Measurements from ENCODE around the gene MAN1A2.
A peak's percentile ranks its signal among the peaks of the same experiment; 100 is the strongest.
"Not testable (repeated sequence)": the region's sequence is repeated elsewhere in the genome, so short reads cannot be mapped to it uniquely, and the experiment has no call there.

Gene MAN1A2

GRCh38 chr1:117367046-117368025 is at the start of gene MAN1A2:
Gene MAN1A2, plus strand, starts transcription at chr1:117367449. Its CDS starts 735 bp downstream, at chr1:117368184.
- DNase-seq, result peak; percentile 66 to 75

- no peak for DNase-seq
Observed at GRCh38 chr1:117318011-117318410, 49.2 kb upstream of the MAN1A2 start.

DNA sequence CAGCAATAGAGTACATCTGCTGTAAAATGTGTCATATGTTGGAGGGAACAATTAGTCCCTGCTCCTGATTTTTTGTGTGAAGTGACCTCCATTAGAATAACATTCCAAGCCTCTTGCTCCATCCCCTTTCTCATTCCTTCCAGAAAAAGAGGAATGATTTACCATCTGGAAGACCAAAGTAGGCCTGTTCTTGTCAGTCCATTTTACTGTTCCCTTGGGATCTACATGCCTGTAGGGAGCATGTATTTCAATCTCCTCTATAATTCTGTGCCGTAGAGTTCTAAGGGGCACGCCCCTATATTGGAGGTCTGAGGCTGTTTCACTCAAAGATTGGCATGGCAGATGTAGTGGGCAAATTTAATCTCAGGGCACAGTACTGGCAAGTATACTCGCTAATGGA is 48.8 kb upstream of the MAN1A2 start:
- DNase-seq, result no peak

GRCh38 chr1:117320515-117320914 is 46.7 kb upstream of the MAN1A2 start:
- DNase-seq, result no peak

DNA sequence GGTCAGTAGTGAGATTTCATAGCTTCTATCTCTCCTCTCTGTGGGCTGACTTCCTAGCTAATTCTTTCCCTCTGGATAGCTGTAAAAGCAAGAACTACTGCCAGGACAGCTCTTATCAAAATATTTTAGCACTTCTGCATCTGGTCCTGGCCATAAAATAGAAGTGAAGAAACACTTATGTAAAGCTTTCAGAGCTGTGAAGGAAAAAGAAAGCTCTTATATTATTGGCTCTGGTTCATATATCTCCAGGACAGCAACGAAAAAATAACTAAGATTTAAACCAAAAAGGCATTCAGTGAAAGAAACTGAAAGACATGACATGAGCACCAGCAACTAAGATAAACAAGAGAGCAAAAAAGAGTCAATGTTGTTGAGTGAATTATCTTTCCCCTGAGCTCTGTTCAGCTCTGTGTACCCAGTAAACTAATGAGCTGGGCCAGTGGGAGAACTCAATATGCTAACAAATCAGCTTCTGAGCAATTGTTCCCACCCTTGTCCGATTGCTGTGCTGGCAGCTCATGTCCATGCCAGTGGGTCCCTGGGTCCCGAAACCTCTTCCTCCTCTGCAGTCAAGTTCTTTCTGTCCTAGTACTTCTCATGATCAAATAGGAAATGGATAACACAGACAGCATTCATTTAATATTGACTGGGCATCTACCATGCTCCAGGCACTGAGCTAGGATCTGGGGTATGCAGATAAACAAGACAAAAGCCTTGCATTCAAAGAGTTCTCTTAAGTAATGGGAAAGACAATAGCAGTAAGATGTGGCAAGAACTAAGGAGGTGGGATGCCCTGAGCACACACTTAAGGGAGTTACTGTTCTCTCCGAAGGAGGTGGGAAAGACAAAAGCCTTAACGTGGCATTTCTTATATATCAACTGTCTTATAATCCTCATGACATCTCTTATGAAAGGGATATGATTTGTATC is 45.3 kb upstream of the MAN1A2 start:
- DNase-seq, result no peak

GRCh38 chr1:117324357-117324756 is 42.9 kb upstream of the MAN1A2 start:
- DNase-seq, result no peak

DNA sequence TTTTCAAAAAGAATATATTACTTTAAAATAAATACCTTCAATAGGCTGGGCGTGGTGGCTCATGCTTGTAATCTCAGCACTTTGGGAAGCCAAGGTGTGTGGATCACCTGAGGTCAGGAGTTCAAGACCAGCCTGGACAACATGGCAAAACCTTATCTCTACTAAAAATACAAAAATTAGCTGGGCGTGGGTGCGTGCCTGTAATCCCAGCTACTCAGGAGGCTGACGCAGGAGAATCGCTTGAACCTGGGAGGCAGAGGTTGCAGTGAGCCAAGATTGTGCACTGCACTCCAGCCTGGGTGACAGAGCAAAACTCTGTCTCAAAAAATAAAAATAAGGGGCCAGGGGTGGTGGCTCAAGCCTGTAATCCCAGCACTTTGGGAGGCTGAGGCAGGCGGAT is 41.2 kb upstream of the MAN1A2 start:
- not testable (repeated sequence) for DNase-seq

GRCh38 chr1:117327011-117327410 is 40.2 kb upstream of the MAN1A2 start:
- no peak for DNase-seq

- DNase-seq, result no peak
Observed at GRCh38 chr1:117335376-117336086, 31.7 kb upstream of the MAN1A2 start.

DNA sequence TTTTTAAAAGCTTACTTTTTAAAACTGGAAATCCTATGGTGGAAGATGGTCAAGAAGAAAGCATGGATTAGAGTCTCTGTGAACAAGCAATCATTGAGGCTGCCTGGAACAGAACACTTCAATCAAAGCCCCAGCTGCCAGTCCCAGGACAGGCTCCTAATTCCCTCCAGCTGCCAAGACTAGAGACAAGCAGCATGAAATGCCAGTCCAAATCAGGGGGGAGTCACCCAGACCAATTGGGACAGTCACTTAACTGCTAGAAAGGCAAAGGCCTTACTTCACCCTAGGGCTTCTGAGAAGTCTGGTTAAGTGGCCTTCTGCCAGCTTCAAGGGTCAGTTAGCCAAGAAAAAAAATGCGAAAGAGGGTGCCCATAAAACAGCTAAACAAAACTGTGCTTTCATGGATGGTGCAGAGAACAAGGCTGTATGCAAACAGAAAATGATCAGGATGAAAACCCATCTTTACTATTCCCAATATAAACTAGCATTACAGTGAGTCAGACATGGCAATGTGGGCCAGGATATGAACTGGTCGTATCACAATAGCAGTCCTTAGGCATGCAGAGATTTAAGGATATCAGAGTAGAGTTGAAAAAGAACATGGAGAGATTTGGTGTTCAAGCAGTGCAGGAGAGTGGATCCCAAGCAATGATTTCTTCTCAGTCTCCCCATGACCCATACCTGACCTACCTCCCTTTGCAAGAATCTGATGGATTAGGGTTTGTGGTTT is 31.0 kb upstream of the MAN1A2 start:
- no peak for DNase-seq

- peak; percentile 3 to 15 for DNase-seq
Observed at GRCh38 chr1:117339866-117340700, 27.2 kb upstream of the MAN1A2 start.

DNA sequence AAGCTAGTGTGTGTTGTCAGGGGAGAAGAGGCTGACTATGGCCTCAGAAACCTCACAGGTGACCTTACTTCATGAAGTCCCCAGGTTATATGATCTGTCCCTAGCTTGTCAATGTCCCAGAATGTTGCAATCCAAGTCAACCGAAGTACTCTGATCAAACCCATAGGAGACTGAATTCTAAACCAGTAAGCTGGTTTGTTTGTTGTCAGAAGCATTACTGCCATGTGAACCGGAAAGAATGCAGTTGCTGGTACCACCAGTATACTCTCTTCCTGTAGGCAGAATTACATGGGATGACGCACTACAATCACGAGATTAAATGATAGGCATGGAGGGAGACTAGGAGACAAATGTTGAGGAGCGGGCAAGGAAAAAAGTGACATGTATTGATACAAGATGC is 26.1 kb upstream of the MAN1A2 start:
- DNase-seq, result no peak

DNA sequence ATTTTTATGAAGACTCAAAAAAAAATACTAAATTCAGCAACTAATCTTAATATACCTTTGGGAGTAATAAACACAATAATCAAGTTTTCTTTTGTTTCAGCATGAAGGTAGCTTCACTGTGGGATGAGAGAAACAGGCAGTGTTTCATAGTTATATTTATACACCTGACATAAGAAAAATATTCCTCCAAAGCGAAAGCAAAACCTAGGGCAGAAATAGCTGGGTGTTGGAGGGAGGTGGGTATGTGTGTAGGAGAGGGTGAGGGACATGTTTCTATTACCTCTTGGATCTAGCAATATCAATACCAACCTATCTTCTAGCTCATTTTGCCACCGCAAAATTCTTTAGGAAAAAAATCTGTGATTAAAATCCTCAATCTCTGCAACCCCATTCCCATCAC is 24.9 kb upstream of the MAN1A2 start:
- DNase-seq, result no peak

DNA sequence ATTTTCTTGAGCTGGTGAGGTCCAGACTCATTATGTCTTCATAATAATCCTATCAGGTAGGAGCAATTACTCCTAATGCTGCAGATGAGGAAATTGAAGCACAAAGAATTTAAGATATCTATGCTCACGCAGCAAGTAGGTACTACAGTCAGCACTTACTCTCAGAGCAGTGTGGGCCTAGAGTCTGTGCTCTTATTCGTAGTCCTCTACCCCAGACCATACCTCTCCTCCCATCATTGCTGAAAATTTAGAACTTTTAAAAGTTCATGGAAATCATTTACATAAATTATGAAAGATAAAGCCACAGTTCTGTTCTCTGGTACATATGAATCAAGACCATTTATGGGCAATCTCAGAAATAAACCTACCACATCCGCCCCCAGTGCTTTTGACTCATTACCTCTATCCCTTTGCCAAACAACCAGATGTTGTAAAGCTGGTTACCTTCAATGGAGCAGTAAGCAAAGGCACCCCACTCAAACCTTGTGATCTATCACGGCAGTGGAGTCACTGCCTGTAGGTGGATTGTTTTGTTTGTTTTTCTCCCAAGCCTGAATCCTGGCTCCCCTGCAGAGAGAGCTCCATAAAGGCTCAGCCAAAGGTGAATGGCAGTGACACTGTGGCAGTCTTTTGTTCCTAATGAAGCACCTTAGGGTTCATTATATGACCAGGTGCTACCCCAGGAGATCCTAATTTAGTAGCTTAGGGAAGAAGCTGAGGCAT is 20.9 kb upstream of the MAN1A2 start:
- DNase-seq, result no peak

DNA sequence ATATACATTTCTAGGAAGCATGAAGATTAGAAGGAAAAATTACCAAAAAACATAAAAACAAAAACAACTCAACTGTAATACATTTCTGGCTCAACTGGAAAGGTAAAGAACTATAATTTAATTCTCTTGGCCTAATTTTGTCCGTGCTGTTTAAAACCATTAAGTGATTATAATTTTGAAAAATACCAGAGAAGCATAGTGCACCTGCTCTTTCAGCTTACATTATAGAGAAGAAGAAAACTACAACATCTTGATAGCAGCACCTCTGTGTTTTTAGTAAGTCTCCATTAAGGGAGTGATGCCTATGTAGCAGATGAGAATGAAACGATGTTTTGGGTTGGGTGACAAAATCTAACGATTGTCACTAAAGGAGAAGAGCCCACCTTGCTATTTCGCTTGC is 19.3 kb upstream of the MAN1A2 start:
- DNase-seq, result no peak

GRCh38 chr1:117352695-117353094 is 14.6 kb upstream of the MAN1A2 start:
- DNase-seq, result not testable (repeated sequence)

DNA sequence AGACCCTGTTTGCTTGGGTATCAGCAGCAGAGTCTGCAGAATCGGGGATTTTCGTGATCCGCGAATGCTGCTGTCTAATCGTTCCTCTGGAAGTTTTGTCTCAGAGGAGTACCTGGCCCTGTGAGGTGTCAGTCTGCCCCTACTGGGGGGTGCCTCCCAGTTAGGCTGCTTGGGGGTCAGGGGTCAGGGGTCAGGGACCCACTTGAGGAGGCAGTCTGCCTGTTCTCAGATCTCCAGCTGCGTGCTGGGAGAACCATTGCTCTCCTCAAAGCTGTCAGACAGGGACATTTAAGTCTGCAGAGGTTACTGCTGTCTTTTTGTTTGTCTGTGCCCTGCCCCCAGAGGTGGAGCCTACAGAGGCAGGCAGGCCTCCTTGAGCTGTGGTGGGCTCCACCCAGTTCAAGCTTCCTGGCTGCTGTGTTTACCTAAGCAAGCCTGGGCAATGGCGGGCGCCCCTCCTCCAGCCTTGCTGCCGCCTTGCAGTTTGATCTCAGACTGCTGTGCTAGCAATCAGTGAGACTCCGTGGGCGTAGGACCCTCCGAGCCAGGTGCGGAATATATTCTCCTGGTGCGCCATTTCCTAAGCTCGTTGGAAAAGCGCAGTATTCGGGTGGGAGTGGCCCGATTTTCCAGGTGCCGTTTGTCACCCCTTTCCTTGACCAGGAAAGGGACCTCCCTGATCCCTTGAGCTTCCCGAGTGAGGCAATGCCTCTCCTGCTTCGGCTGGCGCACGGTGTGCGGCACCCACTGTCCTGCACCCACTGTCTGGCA is 9.2 kb upstream of the MAN1A2 start:
- DNase-seq, result not testable (repeated sequence)

GRCh38 chr1:117358604-117358887 is 8.7 kb upstream of the MAN1A2 start:
- not testable (repeated sequence) for DNase-seq

- no peak for DNase-seq
Observed at GRCh38 chr1:117359561-117360289, 7.5 kb upstream of the MAN1A2 start.

All from SHP77 (cell line).